Stomach smooth muscle (tissue), 2 donors: ENCODE measurements around the gene FAM83D.

Source experiments
- H3K27ac ChIP-seq: one replicate; pipeline ENCODE4 v1.7.0; 2013; ENCODE audit warnings: mild to moderate bottlenecking, low read length, inconsistent platforms
- H3K27me3 ChIP-seq, 2 donors: one replicate each; pipeline ENCODE4 v1.7.0; 2013; ENCODE audit warnings: low read length in 2 of 2; ENCODE audit not compliant: insufficient read depth in 2 of 2, control insufficient read depth in 1 of 2
- H3K36me3 ChIP-seq, 2 donors: one replicate each; pipeline ENCODE4 v1.7.0; 2013; ENCODE audit warnings: low read length in 2 of 2; ENCODE audit not compliant: control insufficient read depth in 2 of 2, insufficient read depth in 2 of 2
- H3K4me1 ChIP-seq: one replicate; pipeline ENCODE4 v1.7.0; 2013; ENCODE audit warnings: low read length; ENCODE audit not compliant: control insufficient read depth, insufficient read depth
- H3K4me3 ChIP-seq, 2 donors: one replicate each; pipeline ENCODE4 v1.7.0; 2013; ENCODE audit warnings: low read length in 2 of 2
- H3K9ac ChIP-seq, 2 donors: one replicate each; pipeline ENCODE4 v1.7.0; 2013; ENCODE audit warnings: low read length in 2 of 2, mild to moderate bottlenecking in 1 of 2
- H3K9me3 ChIP-seq, 2 donors: one replicate each; pipeline ENCODE4 v1.7.0; 2013; ENCODE audit warnings: low read length in 2 of 2; ENCODE audit not compliant: control insufficient read depth in 2 of 2
- donor health status: healthy.
- donor health status: Pancreatic carcinoma.

Gene FAM83D

DNA sequence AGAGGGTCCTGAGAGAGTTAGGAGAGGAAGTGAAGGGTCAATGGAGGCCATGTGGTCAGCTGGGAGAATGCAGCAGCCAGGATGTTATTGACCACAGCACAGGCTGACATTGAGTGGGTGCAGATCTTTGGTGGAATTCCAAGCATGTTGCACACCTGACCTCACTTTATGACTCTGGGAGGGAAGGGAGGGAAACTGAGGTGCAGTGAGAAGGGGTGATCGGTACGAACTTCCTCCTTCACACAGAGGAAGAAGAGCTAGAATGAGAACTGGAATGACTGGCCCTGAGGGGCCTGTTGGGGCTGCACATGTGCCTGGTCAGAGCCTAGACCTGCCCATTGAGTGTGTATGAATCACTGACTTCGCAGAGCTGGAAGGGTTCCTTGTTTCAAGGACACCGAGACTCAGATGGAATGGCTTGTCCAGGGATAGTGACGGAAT is 9.8 kb downstream of the FAM83D start:
- H3K36me3 ChIP-seq, result peaks cover 7 to 38% of the 10 kb centered on the region in 2 donors
- peaks cover 53% of the 10 kb centered on the region for H3K4me1 ChIP-seq
- H3K9ac ChIP-seq, result no peak overlapping the region
- peak overlapping the region; percentile 31 for H3K27ac ChIP-seq
- H3K9me3 ChIP-seq, result no peaks in the 10 kb centered on the region
- no peaks in the 10 kb centered on the region for H3K27me3 ChIP-seq
- H3K4me3 ChIP-seq, result no peak overlapping the region

DNA sequence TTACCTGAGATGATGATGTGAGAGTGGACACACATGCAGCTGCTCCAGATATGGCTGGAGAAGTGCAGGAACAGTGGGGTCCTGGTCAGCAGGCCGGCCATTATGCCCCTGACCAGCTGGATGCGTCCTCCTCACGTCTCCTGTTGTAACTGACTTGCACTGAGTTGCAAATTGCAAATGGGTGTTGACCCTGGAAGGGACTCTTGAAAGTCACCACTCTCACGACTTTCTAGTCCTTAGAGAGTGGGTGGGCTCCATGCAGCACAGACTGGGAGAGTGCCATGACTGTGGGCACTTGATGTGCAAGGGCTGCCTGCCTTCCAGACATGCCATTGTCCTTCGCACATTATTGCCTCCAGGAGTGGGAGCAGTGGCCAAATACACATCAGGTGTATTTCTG is 10.8 kb downstream of the FAM83D start:
- Histone ChIP-seq H3K4me3 (peak overlapping the region in 1 of 2 donors; percentile 3), H3K9ac (no peak overlapping the region), H3K4me1 (peaks cover 44% of the 10 kb centered on the region), H3K9me3 (no peaks in the 10 kb centered on the region), H3K27ac (peak overlapping the region; percentile 31), H3K36me3 (peaks cover 10 to 44% of the 10 kb centered on the region in 2 donors), H3K27me3 (no peaks in the 10 kb centered on the region)

DNA sequence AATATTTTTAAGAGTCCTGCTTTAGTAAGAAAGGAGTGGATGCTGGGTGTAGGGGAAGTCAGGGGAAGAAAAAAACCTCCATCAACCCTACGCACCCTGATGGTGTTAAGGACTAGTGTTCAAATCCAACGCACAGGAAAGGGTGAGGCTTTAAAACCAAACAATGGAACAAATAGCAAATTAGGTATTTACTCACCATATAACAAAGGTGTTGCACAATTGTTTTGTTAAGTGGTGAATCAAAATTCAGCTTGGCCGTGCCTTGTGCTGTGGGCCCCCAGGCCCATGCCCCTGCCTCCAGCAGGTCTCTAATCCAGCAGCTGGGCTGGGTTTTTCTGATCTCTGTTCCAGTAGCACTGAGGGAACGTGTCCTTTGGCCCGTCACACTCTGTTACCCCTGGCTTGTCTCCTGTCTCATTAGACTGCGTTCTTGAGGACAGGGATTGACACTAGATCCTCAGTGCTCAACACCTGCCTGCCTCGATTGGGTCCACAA is 11.8 kb downstream of the FAM83D start:
- Histone ChIP-seq H3K9me3 (no peaks in the 10 kb centered on the region), H3K4me3 (no peak overlapping the region), H3K9ac (no peak overlapping the region), H3K27ac (peak overlapping the region; percentile 24), H3K27me3 (no peaks in the 10 kb centered on the region), H3K4me1 (peaks cover 34% of the 10 kb centered on the region), H3K36me3 (peaks cover 14 to 52% of the 10 kb centered on the region in 2 donors)

DNA sequence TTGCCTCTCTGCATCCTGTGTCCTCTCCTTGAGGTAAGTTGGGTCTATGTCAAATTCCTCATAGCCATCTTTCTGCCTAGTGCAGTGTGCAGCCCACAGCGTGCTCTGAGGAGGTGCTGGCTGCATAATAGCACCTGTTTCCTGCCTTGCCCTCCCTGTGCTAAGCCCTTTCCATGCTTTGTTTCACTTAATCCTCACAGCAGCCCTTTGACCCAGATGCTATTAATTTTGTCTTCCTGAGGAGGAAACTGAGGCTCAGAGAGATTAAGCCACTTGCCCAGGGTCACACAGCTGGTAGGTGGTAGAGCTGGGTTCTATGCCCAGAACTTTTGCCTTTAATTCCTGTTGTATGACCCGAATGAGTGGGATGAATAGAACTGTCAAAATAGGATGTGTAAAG is 13.5 kb downstream of the FAM83D start:
- Histone ChIP-seq H3K4me3 (no peak overlapping the region), H3K27ac (peak overlapping the region; percentile 18), H3K27me3 (no peaks in the 10 kb centered on the region), H3K9ac (no peak overlapping the region), H3K4me1 (peaks cover 28% of the 10 kb centered on the region), H3K9me3 (no peaks in the 10 kb centered on the region), H3K36me3 (peaks cover 20 to 61% of the 10 kb centered on the region in 2 donors)

DNA sequence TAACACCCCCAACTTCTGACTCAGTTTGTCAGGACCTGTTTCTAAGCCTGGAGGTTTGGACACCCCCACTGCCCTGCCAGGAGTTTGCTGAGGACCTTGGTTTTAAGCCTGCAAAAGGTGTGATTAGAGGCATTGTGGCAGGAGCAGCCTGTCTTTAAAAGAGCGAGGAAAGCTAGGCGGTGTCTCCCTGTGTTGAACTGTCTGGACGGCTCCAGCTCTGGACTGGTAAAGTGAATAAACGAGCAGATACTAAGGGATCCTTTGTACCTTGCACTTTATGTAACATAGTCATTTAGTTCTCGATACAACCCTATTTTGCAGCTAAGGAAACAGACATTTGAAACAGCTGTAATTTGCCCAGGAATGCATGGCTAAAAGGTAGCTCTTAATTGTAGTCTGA is 14.4 kb downstream of the FAM83D start:
- no peaks in the 10 kb centered on the region for H3K27me3 ChIP-seq
- peaks cover 28% of the 10 kb centered on the region for H3K4me1 ChIP-seq
- H3K4me3 ChIP-seq, result no peak overlapping the region
- H3K27ac ChIP-seq, result peak overlapping the region; percentile 3
- H3K36me3 ChIP-seq, result peaks cover 20 to 65% of the 10 kb centered on the region in 2 donors
- H3K9ac ChIP-seq, result peak overlapping the region in 1 of 2 donors; percentile 36
- no peaks in the 10 kb centered on the region for H3K9me3 ChIP-seq

DNA sequence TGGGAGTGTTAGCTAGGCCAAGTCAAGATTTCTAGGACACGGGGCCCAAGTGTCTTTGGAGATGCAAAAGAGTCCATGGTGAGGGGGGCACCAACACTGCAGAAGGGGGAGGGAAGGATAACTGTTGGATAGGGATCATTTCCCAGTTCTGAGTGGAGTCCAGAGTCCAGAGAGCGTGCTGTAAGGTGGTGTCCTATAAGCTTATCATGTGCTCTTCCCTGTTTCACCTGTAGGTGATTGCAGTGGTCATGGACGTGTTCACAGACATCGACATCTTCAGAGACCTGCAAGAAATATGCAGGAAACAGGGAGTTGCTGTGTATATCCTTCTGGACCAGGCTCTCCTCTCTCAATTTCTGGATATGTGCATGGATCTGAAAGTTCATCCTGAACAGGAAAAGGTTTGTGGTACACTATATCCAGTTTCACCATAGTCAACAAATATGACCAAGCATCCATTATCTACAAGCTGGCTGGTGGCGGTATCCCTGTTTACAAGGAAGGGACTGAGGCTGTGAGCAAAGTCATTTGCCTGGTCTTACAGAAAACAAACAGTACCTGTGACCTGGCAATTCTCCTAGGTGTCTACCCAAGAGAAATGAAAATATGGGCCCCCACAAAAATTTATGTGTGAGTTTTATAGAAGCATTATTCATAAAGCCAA is 15.6 kb downstream of the FAM83D start:
- Histone ChIP-seq H3K4me1 (peaks cover 20% of the 10 kb centered on the region), H3K9ac (no peak overlapping the region), H3K27ac (peak overlapping the region; percentile 11), H3K9me3 (no peaks in the 10 kb centered on the region), H3K4me3 (no peak overlapping the region), H3K36me3 (peaks cover 22 to 62% of the 10 kb centered on the region in 2 donors), H3K27me3 (no peaks in the 10 kb centered on the region)

DNA sequence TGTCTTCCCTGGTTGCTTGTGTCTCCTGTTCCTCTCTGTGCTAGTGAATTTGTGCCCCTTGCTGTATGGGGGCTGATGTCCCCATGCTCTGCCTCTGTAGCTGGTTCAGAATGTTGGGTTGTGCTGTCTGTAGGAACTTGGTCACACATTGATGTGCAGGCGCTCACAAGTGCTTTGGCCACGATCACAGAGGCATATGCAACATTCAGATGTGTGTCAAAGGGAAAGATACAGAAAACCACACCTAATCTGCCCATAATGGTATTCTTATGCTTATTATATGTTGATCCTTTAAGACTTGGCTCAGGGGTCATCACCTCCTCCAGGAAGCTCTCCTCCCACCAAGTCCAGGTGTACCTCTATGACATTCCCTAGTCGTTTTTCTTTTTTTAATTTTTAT is 18.8 kb downstream of the FAM83D start:
- Histone ChIP-seq H3K4me3 (no peak overlapping the region), H3K4me1 (peaks cover 8% of the 10 kb centered on the region), H3K27ac (no peak overlapping the region), H3K9ac (no peak overlapping the region), H3K27me3 (no peaks in the 10 kb centered on the region), H3K9me3 (no peaks in the 10 kb centered on the region), H3K36me3 (peaks cover 38 to 58% of the 10 kb centered on the region in 2 donors)

DNA sequence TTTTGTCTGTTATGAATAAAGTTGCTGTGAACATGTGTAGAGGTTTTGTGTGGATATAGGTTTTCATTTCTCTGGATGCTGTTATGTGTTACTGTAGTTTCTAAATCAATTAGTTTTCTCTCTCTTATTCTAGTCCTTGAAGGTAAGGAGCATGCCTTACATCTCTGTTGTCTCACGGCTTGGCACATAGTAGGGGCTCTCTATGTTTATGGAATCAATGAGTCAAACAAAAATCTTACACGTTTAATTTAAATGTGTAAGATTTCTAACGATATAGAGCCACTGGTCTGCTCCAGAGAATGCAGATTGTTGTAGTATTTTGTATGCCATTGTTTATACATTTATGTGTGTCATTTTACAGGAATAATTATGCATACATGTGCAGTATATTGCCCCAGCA is 20.6 kb downstream of the FAM83D start:
- no peaks in the 10 kb centered on the region for H3K4me1 ChIP-seq
- peaks cover 39 to 57% of the 10 kb centered on the region in 2 donors for H3K36me3 ChIP-seq
- no peak overlapping the region for H3K27ac ChIP-seq
- no peak overlapping the region for H3K4me3 ChIP-seq
- H3K27me3 ChIP-seq, result no peaks in the 10 kb centered on the region
- no peaks in the 10 kb centered on the region for H3K9me3 ChIP-seq
- no peak overlapping the region for H3K9ac ChIP-seq

DNA sequence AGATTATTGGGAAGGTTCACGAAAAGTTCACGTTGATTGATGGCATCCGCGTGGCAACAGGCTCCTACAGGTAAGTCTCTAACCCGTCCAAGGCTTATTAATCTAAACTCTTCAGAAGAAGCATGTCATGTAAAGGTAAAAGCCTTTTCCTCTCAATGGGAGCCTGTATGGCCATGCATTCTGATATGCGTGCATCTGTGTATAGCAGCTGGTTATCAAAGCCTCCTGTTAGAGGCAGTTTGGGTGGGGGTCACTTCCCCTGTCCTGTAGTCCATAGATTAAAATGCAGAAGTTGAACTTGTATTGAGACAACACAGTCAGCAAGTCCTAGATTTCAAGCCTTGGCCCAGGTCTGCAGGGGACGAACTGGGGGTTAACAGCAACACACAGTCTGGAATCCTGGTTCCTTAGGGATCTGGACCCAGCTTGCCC is 21.7 kb downstream of the FAM83D start:
- peaks cover 38 to 54% of the 10 kb centered on the region in 2 donors for H3K36me3 ChIP-seq
- no peak overlapping the region for H3K9ac ChIP-seq
- H3K27me3 ChIP-seq, result no peaks in the 10 kb centered on the region
- H3K4me1 ChIP-seq, result no peaks in the 10 kb centered on the region
- no peaks in the 10 kb centered on the region for H3K9me3 ChIP-seq
- H3K4me3 ChIP-seq, result no peak overlapping the region
- H3K27ac ChIP-seq, result no peak overlapping the region

DNA sequence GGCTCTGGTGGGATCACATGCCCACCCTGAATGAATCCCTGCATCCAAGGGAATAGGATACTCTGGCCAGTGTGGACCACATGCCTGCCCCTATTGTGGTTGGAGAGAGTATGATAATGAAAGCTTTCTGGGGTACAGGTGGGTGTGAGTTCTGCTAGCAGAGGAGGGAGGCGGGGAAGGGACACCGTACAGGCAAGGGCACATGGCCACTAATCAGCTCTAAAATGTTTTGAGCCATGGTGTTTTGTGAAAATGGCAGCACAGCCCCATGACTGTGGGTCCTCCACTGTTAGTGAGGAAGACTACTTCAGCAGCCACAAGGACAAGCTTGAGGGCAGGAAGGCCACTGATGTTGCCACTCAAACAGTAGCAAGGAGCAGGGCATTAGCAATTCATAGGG is 24.0 kb downstream of the FAM83D start:
- Histone ChIP-seq H3K36me3 (peaks cover 37 to 48% of the 10 kb centered on the region in 2 donors), H3K9me3 (no peaks in the 10 kb centered on the region), H3K9ac (no peak overlapping the region), H3K4me1 (no peaks in the 10 kb centered on the region), H3K27ac (peak overlapping the region; percentile 2), H3K27me3 (no peaks in the 10 kb centered on the region), H3K4me3 (no peak overlapping the region)

DNA sequence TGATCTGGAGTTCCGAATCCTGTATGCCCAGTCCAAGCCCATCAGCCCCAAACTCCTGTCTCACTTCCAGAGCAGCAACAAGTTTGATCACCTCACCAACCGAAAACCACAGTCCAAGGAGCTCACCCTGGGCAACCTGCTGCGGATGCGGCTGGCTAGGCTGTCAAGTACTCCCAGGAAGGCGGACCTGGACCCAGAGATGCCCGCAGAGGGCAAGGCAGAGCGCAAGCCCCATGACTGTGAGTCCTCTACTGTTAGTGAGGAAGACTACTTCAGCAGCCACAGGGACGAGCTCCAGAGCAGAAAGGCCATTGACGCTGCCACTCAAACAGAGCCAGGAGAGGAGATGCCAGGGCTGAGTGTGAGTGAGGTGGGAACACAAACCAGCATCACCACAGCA is 25.4 kb downstream of the FAM83D start:
- H3K36me3 ChIP-seq, result peaks cover 35 to 47% of the 10 kb centered on the region in 2 donors
- H3K9me3 ChIP-seq, result no peaks in the 10 kb centered on the region
- no peak overlapping the region for H3K9ac ChIP-seq

More for the DNA sequence above, 25.4 kb downstream of the FAM83D start:
- Histone ChIP-seq H3K27ac (no peak overlapping the region), H3K27me3 (no peaks in the 10 kb centered on the region), H3K4me1 (no peaks in the 10 kb centered on the region), H3K4me3 (no peak overlapping the region)
